Bronchial epithelial cell (primary cell): ENCODE measurements around the gene FDX2. TPM values are rescaled to one million over a fixed set of nuclear protein-coding genes. Genes with fewer than 3 reads are reported as not detected.
"Not testable (repeated sequence)": the region's sequence is repeated elsewhere in the genome, so short reads cannot be mapped to it uniquely, and the experiment has no call there.

Source experiments
- DNase-seq: peaks from one replicate; pipeline ENCODE4 v3.0.0-alpha.2; 2010; ENCODE audit warnings: low read depth
- FAIRE-seq: peaks from 2 replicates; lab custom pipeline; 2011; peaks lifted over from hg19 to GRCh38; lab: Jason Lieb, UNC
- H3K27me3 ChIP-seq: 2 replicates; pipeline ENCODE4 v1.5.1; 2011; ENCODE audit warnings: low read length; ENCODE audit not compliant: control insufficient read depth, insufficient read depth
- H3K36me3 ChIP-seq: 2 replicates; pipeline ENCODE4 v1.5.1; 2011; ENCODE audit warnings: low read length; ENCODE audit not compliant: control insufficient read depth, insufficient read depth
- H3K4me3 ChIP-seq: 2 replicates; pipeline ENCODE4 v1.5.1; 2011; ENCODE audit warnings: mild to moderate bottlenecking, low read depth, low read length, control low read depth
- CTCF ChIP-seq: IDR thresholded peaks from 2 replicates; pipeline ENCODE4 v1.5.1; 2011; ENCODE audit warnings: mild to moderate bottlenecking, moderate library complexity, low read length, control low read depth, inconsistent platforms; ENCODE audit not compliant: insufficient read depth, severe bottlenecking
- total RNA-seq: library from RNA; depleted of rRNA; stranded (reverse); fragments of >200 nt; gene quantifications from 2 replicates; pipeline ENCODE4 v1.2.1, GENCODE V29; 2014

FDX2 gene
- total RNA-seq, 1 donor from 2014 or later = 24.2 TPM

- no peak overlapping the region for H3K4me3 ChIP-seq
- H3K27me3 ChIP-seq = no peaks in the 10 kb centered on the region
- TF ChIP-seq CTCF = no peak
- no peaks in the 10 kb centered on the region for H3K36me3 ChIP-seq
- FAIRE-seq (no peak), DNase-seq (no peak)
These were observed 29.0 kb upstream of the FDX2 start for GRCh38 chr19:10344780-10345179.

- no peak overlapping the region for H3K4me3 ChIP-seq
- no peak for TF ChIP-seq CTCF
- DNase-seq (peak; percentile 8), FAIRE-seq (no peak)
- H3K27me3 ChIP-seq = no peaks in the 10 kb centered on the region
- H3K36me3 ChIP-seq = no peaks in the 10 kb centered on the region
These were observed 27.7 kb upstream of the FDX2 start for GRCh38 chr19:10343495-10343894.

- Histone ChIP-seq H3K27me3 (no peaks in the 10 kb centered on the region), H3K36me3 (no peaks in the 10 kb centered on the region), H3K4me3 (no peak overlapping the region)
- FAIRE-seq = no peak
- TF ChIP-seq CTCF = no peak
- DNase-seq = no peak
These were observed 24.2 kb upstream of the FDX2 start for GRCh38 chr19:10339977-10340376.

- no peak for TF ChIP-seq CTCF
- FAIRE-seq (no peak), DNase-seq (no peak)
- Histone ChIP-seq H3K4me3 (no peak within 1 kb of the TSS), H3K36me3 (no peaks in the 10 kb centered on the region), H3K27me3 (no peaks in the 10 kb centered on the region)
These were observed 23.7 kb upstream of the FDX2 start, which contains the start of gene ICAM3 for GRCh38 chr19:10339380-10339960. Gene ICAM3, minus strand, starts transcription at chr19:10339624. Its CDS starts 10 bp downstream, at chr19:10339614.

- Histone ChIP-seq H3K27me3 (no peaks in the 10 kb centered on the region), H3K4me3 (no peak overlapping the region), H3K36me3 (no peaks in the 10 kb centered on the region)
- no peak for TF ChIP-seq CTCF
- DNase-seq = no peak
- FAIRE-seq = no peak
These were observed 23.1 kb upstream of the FDX2 start for GRCh38 chr19:10338940-10339339.

- not testable (repeated sequence) for H3K4me3 ChIP-seq, DNase-seq, H3K27me3 ChIP-seq, FAIRE-seq, H3K36me3 ChIP-seq
These were observed 20.9 kb upstream of the FDX2 start for GRCh38 chr19:10336725-10337124.
